HG02852 (cell line): Measurements from ENCODE around the gene PCDHA8.
"Not testable (repeated sequence)": the region's sequence is repeated elsewhere in the genome, so short reads cannot be mapped to it uniquely, and the experiment has no call there.

ENCODE experiments used
- ATAC-seq: cut with Tn5 transposase; IDR thresholded peaks from one replicate; pipeline ENCODE4 v1.9.1; 2021; ENCODE audit warnings: mild to moderate bottlenecking, moderate library complexity; ENCODE audit not compliant: unreplicated experiment

The PCDHA8 gene, protein sequence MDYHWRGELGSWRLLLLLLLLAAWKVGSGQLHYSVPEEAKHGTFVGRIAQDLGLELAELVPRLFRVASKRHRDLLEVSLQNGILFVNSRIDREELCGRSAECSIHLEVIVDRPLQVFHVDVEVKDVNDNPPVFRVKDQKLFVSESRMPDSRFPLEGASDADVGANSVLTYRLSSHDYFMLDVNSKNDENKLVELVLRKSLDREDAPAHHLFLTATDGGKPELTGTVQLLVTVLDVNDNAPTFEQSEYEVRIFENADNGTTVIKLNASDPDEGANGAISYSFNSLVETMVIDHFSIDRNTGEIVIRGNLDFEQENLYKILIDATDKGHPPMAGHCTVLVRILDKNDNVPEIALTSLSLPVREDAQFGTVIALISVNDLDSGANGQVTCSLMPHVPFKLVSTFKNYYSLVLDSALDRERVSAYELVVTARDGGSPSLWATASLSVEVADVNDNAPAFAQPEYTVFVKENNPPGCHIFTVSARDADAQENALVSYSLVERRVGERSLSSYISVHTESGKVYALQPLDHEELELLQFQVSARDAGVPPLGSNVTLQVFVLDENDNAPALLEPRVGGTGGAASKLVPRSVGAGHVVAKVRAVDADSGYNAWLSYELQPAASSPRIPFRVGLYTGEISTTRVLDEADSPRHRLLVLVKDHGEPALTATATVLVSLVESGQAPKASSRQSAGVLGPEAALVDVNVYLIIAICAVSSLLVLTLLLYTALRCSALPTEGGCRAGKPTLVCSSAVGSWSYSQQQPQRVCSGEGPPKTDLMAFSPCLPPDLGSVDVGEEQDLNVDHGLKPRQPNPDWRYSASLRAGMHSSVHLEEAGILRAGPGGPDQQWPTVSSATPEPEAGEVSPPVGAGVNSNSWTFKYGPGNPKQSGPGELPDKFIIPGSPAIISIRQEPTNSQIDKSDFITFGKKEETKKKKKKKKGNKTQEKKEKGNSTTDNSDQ

DNA sequence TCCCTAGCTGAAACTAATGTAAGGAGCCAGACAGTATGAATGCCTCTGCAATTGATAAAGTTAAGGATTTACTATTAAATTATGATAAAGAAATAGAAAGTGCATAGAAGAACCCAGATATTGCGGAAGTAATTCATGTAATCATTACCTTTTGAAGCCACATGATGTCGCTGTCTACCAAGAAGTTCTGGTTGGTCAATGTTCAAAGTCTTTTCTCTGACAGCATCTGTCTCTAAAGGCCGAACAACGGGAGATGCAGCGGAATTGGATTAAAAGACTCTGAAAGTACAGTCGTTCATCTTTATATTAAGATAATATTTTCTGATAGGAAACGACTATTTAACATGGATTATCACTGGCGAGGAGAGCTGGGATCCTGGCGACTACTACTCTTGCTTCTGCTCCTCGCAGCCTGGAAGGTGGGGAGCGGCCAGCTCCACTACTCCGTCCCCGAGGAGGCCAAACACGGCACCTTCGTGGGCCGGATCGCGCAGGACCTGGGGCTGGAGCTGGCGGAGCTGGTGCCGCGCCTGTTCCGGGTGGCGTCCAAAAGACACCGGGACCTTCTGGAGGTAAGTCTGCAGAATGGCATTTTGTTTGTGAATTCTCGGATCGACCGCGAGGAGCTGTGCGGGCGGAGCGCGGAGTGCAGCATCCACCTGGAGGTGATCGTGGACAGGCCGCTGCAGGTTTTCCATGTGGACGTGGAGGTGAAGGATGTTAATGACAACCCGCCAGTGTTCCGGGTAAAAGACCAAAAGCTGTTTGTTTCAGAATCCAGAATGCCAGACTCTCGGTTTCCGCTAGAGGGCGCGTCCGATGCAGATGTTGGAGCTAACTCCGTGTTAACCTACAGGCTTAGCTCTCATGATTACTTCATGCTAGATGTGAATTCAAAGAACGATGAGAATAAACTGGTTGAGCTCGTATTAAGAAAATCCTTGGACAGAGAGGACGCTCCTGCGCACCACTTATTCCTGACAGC, at the start of gene PCDHA8:
TSS of gene PCDHA8 (plus strand) at position 210 of the 985 bp plus-strand sequence. CDS start at position 345, 135 bp downstream.
- ATAC-seq = no peak

- no peak for ATAC-seq
Observed at GRCh38 chr5:140794595-140795258, 46.3 kb upstream of the PCDHA8 start, which contains the start of gene PCDHA2. TSS of gene PCDHA2 (plus strand) at chr5:140794852.

DNA sequence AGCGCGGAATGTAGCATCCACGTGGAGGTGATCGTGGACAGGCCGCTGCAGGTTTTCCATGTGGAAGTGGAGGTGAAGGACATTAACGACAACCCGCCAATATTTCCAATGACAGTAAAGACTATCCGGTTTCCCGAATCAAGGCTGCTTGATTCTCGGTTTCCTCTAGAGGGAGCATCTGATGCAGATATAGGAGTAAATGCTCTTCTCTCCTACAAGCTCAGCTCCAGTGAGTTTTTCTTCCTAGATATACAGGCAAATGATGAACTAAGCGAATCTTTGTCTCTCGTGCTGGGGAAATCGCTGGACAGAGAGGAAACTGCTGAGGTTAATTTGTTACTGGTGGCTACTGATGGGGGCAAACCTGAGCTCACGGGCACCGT, 45.7 kb upstream of the PCDHA8 start:
- no peak for ATAC-seq

- ATAC-seq = not testable (repeated sequence)
Observed at GRCh38 chr5:140796072-140796717, 44.8 kb upstream of the PCDHA8 start.

DNA sequence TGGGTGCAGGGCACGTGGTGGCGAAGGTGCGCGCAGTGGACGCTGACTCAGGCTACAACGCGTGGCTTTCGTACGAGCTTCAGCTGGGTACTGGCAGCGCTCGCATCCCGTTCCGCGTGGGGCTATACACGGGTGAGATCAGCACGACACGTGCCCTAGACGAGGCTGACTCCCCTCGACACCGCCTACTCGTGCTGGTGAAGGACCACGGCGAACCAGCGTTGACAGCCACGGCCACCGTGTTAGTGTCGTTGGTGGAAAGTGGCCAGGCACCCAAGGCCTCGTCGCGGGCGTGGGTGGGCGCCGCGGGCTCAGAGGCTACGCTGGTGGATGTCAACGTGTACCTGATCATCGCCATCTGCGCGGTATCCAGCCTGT, 44.3 kb upstream of the PCDHA8 start:
- ATAC-seq = no peak

- ATAC-seq = no peak
Observed at GRCh38 chr5:140800816-140801493, 40.0 kb upstream of the PCDHA8 start, which contains the start of gene PCDHA3. TSS of gene PCDHA3 (plus strand) at chr5:140801057.

- ATAC-seq = no peak
Observed at GRCh38 chr5:140801494-140801841, 39.5 kb upstream of the PCDHA8 start.

- not testable (repeated sequence) for ATAC-seq
Observed at GRCh38 chr5:140802381-140802780, 38.6 kb upstream of the PCDHA8 start.

DNA sequence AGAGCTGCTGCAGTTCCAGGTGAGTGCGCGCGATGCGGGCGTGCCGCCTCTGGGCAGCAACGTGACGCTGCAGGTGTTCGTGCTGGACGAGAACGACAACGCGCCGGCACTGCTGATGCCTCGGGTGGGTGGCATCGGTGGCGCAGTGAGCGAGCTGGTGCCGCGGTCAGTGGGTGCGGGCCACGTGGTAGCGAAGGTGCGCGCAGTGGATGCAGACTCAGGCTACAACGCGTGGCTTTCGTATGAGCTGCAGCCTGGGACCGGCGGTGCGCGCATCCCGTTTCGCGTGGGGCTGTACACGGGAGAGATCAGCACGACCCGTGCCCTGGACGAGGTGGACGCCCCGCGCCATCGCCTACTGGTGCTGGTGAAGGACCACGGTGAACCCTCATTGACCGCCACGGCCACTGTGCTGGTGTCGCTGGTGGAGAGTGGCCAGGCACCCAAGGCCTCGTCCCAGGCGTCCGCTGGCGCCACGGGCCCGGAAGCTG, 38.2 kb upstream of the PCDHA8 start:
- no peak for ATAC-seq

- ATAC-seq = no peak
Observed at GRCh38 chr5:140806834-140807775, 33.9 kb upstream of the PCDHA8 start, which contains the start of gene PCDHA4. TSS of gene PCDHA4 (plus strand) at chr5:140807068.

DNA sequence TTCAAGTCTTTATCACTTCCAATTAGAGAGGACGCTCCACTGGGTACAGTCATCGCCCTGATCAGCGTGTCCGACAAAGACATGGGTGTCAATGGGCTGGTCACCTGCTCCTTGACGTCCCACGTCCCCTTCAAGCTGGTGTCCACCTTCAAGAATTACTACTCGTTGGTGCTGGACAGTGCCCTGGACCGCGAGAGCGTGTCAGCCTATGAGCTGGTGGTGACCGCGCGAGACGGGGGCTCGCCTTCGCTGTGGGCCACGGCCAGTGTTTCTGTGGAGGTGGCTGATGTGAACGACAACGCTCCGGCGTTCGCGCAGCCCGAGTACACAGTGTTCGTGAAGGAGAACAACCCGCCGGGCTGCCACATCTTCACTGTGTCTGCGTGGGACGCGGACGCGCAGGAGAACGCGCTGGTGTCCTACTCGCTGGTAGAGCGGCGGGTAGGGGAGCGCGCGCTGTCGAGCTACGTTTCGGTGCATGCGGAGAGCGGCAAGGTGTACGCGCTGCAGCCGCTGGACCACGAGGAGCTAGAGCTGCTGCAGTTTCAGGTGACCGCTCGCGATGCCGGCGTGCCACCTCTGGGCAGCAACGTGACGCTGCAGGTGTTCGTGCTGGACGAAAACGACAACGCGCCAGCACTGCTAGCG, 32.6 kb upstream of the PCDHA8 start:
- not testable (repeated sequence) for ATAC-seq

DNA sequence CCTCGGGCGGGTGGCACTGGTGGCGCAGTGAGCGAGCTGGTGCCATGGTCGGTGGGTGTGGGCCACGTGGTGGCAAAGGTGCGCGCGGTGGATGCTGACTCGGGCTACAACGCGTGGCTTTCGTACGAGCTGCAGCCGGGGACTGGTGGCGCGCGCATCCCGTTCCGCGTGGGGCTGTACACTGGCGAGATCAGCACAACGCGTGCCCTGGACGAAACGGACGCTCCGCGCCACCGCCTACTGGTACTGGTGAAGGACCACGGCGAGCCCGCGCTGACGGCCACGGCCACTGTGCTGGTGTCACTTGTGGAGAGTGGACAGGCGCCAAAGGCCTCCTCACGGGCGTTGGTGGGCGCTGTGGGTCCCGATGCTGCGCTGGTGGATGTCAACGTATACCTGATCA, 32.1 kb upstream of the PCDHA8 start:
- no peak for ATAC-seq

DNA sequence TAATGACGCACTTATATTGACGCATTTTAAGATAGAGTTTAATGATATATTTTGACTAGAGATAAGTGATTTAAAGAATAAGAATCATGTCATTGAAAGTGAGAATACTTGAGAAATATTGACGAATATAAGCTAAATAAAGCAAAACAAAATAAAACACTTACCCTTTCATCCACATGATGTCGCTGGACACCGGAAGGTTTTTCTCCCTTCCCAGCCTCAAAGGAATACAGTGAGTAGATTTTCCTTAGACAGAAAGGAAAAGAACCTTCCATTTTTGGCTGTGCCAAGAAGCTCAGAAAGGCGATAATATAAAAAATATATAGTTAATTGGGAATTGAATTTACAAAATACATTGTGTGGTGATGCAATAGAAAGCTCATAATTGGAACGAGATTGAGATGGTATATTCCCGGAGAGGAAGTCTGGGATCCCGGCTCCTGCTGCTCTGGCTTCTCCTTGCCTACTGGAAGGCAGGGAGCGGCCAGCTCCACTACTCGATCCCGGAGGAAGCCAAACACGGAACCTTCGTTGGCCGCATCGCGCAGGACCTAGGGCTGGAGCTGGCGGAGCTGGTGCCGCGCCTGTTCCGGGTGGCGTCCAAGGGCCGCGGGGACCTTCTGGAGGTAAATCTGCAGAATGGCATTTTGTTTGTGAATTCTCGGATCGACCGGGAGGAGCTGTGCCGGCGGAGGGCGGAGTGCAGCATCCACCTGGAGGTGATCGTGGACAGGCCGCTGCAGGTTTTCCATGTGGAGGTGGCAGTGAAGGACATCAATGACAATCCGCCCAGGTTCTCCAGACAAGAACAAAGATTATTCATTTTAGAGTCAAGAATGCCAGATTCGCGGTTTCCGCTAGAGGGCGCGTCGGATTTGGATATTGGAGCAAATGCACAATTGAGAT, 19.4 kb upstream of the PCDHA8 start, which contains the start of gene PCDHA5:
TSS of gene PCDHA5 (plus strand) at position 239 of the 906 bp plus-strand sequence.
- ATAC-seq = no peak

GRCh38 chr5:140822281-140822629, 18.7 kb upstream of the PCDHA8 start:
- no peak for ATAC-seq

GRCh38 chr5:140822969-140823368, 18.0 kb upstream of the PCDHA8 start:
- not testable (repeated sequence) for ATAC-seq

DNA sequence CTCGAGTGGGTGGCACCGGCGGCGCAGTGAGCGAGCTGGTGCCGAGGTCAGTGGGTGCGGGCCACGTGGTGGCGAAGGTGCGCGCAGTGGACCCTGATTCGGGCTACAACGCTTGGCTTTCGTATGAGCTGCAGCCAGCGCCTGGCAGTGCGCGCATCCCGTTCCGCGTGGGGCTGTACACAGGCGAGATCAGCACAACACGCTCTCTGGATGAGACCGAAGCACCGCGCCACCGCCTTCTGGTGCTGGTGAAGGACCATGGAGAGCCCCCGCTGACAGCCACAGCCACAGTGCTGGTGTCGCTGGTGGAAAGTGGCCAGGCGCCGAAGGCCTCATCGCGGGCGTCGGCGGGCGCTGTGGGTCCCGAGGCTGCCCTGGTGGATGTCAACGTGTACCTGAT, 17.5 kb upstream of the PCDHA8 start:
- no peak for ATAC-seq
